Measurements from ENCODE around the gene CSH2. TPM values are rescaled to one million over a fixed set of nuclear protein-coding genes. Genes with fewer than 3 reads are reported as not detected.
"Not testable (repeated sequence)": the region's sequence is repeated elsewhere in the genome, so short reads cannot be mapped to it uniquely, and the experiment has no call there.

CSH2 gene
- total and polyA plus RNA-seq, 9 of the 15 experiments (the other 6 are each of a cell fraction or from before 2014, with no cell fraction given), result not detected

DNA sequence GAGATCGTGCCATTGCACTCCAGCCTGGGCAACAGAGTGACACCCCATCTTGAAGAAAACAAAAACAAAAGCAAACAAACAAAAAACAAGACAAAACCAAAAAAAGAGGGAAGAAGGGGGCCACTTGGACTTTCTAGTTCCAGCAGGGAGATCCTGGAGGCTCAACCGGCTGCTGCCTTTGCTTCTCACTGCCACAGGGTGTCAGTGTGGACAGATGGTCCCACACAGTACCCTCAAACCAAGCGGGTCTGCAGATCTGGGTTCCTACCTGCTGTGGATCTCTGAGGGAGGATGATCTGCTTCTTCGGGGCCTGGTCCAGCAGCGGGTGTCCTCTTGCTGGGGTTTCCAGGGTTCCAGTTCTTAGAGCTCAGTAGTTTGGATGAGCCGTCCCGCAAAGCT, 6.9 kb downstream of the CSH2 start:
- H3K4me1 ChIP-seq (replicated peaks in 1 of 2; ENCODE audit: control insufficient read depth in 2 of 2, insufficient read depth in 2 of 2, low read length in 2 of 2); DNase-seq (ENCODE audit: extremely low read depth in 1 of 4, low spot score in 3 of 4); H2AFZ ChIP-seq (ENCODE audit: low read depth, low read length); intact Hi-C loops (cut with micrococcal nuclease); H3K9me1 ChIP-seq (ENCODE audit: control insufficient read depth, insufficient read depth, low read length); CTCF ChIA-PET (ENCODE audit: low intra/inter-chr PET ratio); H4K20me1 ChIP-seq (replicated peaks; ENCODE audit: control insufficient read depth, insufficient read depth, low read length); H3K79me2 ChIP-seq (ENCODE audit: control insufficient read depth, insufficient read depth, low read length); H3K4me3 ChIP-seq; H3K9ac ChIP-seq (ENCODE audit: insufficient read depth in 1 of 2, low read depth in 2 of 2, low read length in 2 of 2); H3K4me2 ChIP-seq (ENCODE audit: insufficient read depth, low read length); BruUV-seq (replicated peaks); H3K27me3 ChIP-seq (ENCODE audit: control insufficient read depth in 2 of 2, insufficient read depth in 2 of 2, low read length in 2 of 2); FAIRE-seq; in situ Hi-C loops (cut with MboI); H3K9me3 ChIP-seq (replicated peaks; ENCODE audit: control insufficient read depth, insufficient read depth, low read depth, low read length); H3K27ac ChIP-seq (ENCODE audit: extremely low read depth, low read depth, low read length): not testable (repeated sequence)
- WGBS (ENCODE audit: insufficient coverage, low coverage, missing lambda C conversion rate), result 62% methylated on average over 5 of the region's 7 CpGs
- peak; percentile 80 for ATAC-seq
- TF ChIP-seq, protein P1, sequence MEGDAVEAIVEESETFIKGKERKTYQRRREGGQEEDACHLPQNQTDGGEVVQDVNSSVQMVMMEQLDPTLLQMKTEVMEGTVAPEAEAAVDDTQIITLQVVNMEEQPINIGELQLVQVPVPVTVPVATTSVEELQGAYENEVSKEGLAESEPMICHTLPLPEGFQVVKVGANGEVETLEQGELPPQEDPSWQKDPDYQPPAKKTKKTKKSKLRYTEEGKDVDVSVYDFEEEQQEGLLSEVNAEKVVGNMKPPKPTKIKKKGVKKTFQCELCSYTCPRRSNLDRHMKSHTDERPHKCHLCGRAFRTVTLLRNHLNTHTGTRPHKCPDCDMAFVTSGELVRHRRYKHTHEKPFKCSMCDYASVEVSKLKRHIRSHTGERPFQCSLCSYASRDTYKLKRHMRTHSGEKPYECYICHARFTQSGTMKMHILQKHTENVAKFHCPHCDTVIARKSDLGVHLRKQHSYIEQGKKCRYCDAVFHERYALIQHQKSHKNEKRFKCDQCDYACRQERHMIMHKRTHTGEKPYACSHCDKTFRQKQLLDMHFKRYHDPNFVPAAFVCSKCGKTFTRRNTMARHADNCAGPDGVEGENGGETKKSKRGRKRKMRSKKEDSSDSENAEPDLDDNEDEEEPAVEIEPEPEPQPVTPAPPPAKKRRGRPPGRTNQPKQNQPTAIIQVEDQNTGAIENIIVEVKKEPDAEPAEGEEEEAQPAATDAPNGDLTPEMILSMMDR (IDR thresholded peaks at IDR 0.05 in 2 of 3, conservative IDR thresholded peaks at IDR 0.05 in 1 of 3; ENCODE audit: insufficient read depth in 2 of 3, low read depth in 1 of 3, low read length in 3 of 3), result peak in 2 of 3 experiments; percentile 29 to 39; a peak in 4 of 6 replicates
- POLR2A ChIA-PET, result interaction anchor here (0.9 kb wide), 1 partner anchor 16 kb away, joined by 4 read pairs; no protein-coding TSS in a partner anchor
- H3K36me3 ChIP-seq (ENCODE audit: control insufficient read depth, insufficient read depth, low read length), result peaks cover 15% of the 10 kb centered on the region; the same call in 2 of the 3 replicates

GRCh38 chr17:63859257-63859656, 14.2 kb downstream of the CSH2 start:
- ChIA-PET POLR2A (interaction anchor here (0.6 to 1.2 kb wide), 4 partner anchors 8 to 642 kb away, joined by 3 to 4 read pairs (median 3); no protein-coding TSS in a partner anchor), CTCF (ENCODE audit: low intra/inter-chr PET ratio) (no interaction called here)
- Histone ChIP-seq H3K27ac (ENCODE audit: extremely low read depth, low read depth, low read length) (no peak overlapping the region), H3K9me3 (replicated peaks; ENCODE audit: control insufficient read depth, insufficient read depth, low read depth, low read length) (no peaks in the 10 kb centered on the region), H3K4me3 (no peak overlapping the region), H3K36me3 (ENCODE audit: control insufficient read depth, insufficient read depth, low read length) (peaks cover 49% of the 10 kb centered on the region), H3K4me1 (replicated peaks in 1 of 2; ENCODE audit: control insufficient read depth in 2 of 2, insufficient read depth in 2 of 2, low read length in 2 of 2) (no peaks in the 10 kb centered on the region; a peak in 1 of 5 replicates), H4K20me1 (replicated peaks; ENCODE audit: control insufficient read depth, insufficient read depth, low read length) (no peaks in the 10 kb centered on the region; the same call in 1 of the 2 replicates), H3K27me3 (ENCODE audit: control insufficient read depth in 2 of 2, insufficient read depth in 2 of 2, low read length in 2 of 2) (no peaks in the 10 kb centered on the region), H3K4me2 (ENCODE audit: insufficient read depth, low read length) (no peak overlapping the region), H2AFZ (ENCODE audit: low read depth, low read length) (no peak overlapping the region), H3K9ac (ENCODE audit: insufficient read depth in 1 of 2, low read depth in 2 of 2, low read length in 2 of 2) (peak overlapping the region in 1 of 2 experiments; percentile 42; a peak in 1 of 4 replicates), H3K79me2 (ENCODE audit: control insufficient read depth, insufficient read depth, low read length) (no peaks in the 10 kb centered on the region), H3K9me1 (ENCODE audit: control insufficient read depth, insufficient read depth, low read length) (no peaks in the 10 kb centered on the region)
- WGBS (ENCODE audit: insufficient coverage, low coverage, missing lambda C conversion rate), result 55% methylated on average over 3 of the region's 3 CpGs
- ATAC-seq (no peak), FAIRE-seq (no peak), DNase-seq (ENCODE audit: extremely low read depth in 1 of 4, low spot score in 3 of 4) (no peak)
- no TSS peak for BruUV-seq (replicated peaks)
- intact Hi-C loops (cut with micrococcal nuclease), result no loop called here
- in situ Hi-C loops (cut with MboI), result no loop called here
- TF ChIP-seq HNRNPK (IDR thresholded peaks at IDR 0.05; ENCODE audit: low read depth, low read length, poor library complexity, severe bottlenecking) (no peak), CUX1 (CRISPR knock-in tag; IDR thresholded peaks at IDR 0.05) (no peak)
- TF ChIP-seq, protein P2, sequence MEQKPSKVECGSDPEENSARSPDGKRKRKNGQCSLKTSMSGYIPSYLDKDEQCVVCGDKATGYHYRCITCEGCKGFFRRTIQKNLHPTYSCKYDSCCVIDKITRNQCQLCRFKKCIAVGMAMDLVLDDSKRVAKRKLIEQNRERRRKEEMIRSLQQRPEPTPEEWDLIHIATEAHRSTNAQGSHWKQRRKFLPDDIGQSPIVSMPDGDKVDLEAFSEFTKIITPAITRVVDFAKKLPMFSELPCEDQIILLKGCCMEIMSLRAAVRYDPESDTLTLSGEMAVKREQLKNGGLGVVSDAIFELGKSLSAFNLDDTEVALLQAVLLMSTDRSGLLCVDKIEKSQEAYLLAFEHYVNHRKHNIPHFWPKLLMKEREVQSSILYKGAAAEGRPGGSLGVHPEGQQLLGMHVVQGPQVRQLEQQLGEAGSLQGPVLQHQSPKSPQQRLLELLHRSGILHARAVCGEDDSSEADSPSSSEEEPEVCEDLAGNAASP (IDR thresholded peaks at IDR 0.05), result no peak

Measured in K562 (cell line).